ENCODE results near the gene CLEC16A.

CLEC16A gene

GRCh38 chr16:11224894-11225676, 280.7 kb downstream of the CLEC16A start:
- DNase-seq (ENCODE audit: low spot score): no peak

GRCh38 chr16:11225677-11226549, 281.5 kb downstream of the CLEC16A start:
- DNase-seq (ENCODE audit: low spot score): no peak

- no peak for DNase-seq (ENCODE audit: low spot score)
These were observed 285.1 kb downstream of the CLEC16A start for GRCh38 chr16:11229432-11229831.

GRCh38 chr16:11229906-11230305, 285.5 kb downstream of the CLEC16A start:
- DNase-seq (ENCODE audit: low spot score): no peak

- no peak for DNase-seq (ENCODE audit: low spot score)
These were observed 287.1 kb downstream of the CLEC16A start for GRCh38 chr16:11231367-11231970.
